K562 (cell line): Measurements from ENCODE around the gene CAPN10. TPM values are rescaled to one million over a fixed set of nuclear protein-coding genes. Genes with fewer than 3 reads are reported as not detected.

ENCODE experiments used
- ATAC-seq: fragments of 200-7000 bp; cut with Tn5 transposase; 3 replicates; pipeline ENCODE4 v1.9.1; 2020; ENCODE audit warnings: moderate library complexity
- BruUV-seq: library from RNA; stranded (reverse); fragments of 400-500 nt; replicated peaks from 2 replicates; lab custom pipeline; 2021; lab: Mats Ljungman, UMichigan
- CTCF ChIA-PET: fragments of 300-600 bp; formaldehyde crosslinking; extraction: SDS; loops from one replicate; lab custom pipeline; 2021; ENCODE audit warnings: low intra/inter-chr PET ratio; lab: Yijun Ruan, JAX
- POLR2A ChIA-PET: fragments of 300-600, 350-650 bp; sonication (Branson Sonifier 250); formaldehyde crosslinking; extraction: SDS; loops from one replicate; lab custom pipeline; 2021; ENCODE audit warnings: antibody characterized with exemption, inconsistent platforms; lab: Yijun Ruan, JAX
- DNase-seq, 4 experiments: peaks; one replicate each; pipeline versions ENCODE4 v3.0.0 to v3.0.0-alpha.2; 2011 to 2018; ENCODE audit warnings: low spot score in 3 of 4, mixed read lengths in 3 of 4; ENCODE audit errors: extremely low read depth in 1 of 4
- FAIRE-seq: peaks from 2 replicates; lab custom pipeline; 2011; peaks lifted over from hg19 to GRCh38; lab: Jason Lieb, UNC
- H2AFZ ChIP-seq: 2 replicates; pipeline ENCODE4 v1.6.0; 2011; ENCODE audit warnings: low read depth, low read length, control low read depth, inconsistent platforms
- H3K27ac ChIP-seq: fragments of 200-600 bp; 3 replicates; pipeline ENCODE4 v1.8.0; 2011; ENCODE audit warnings: low read depth, mild to moderate bottlenecking, control low read depth, inconsistent platforms, low read length, moderate library complexity, mixed read lengths; ENCODE audit errors: extremely low read depth
- H3K27me3 ChIP-seq, 2 experiments: fragments of 300-600 bp in 1 of 2; 2 replicates in 1 of 2; 3 replicates in 1 of 2; pipeline versions ENCODE4 v1.6.0 to v1.8.0; 2011; ENCODE audit warnings: inconsistent platforms in 2 of 2, low read length in 2 of 2, mild to moderate bottlenecking in 1 of 2, mixed read lengths in 1 of 2, moderate library complexity in 1 of 2; ENCODE audit not compliant: control insufficient read depth in 2 of 2, insufficient read depth in 2 of 2
- H3K36me3 ChIP-seq: fragments of 300-600 bp; 3 replicates; pipeline ENCODE4 v1.8.0; 2011; ENCODE audit warnings: mild to moderate bottlenecking, low read length, inconsistent platforms; ENCODE audit not compliant: control insufficient read depth, insufficient read depth
- H3K4me1 ChIP-seq, 2 experiments: fragments of 200-600 bp in 1 of 2; replicated peaks in 1 of 2; 2 replicates in 1 of 2; 3 replicates in 1 of 2; pipeline versions ENCODE4 v1.5.1 to v1.8.0; 2011; ENCODE audit warnings: inconsistent platforms in 2 of 2, low read length in 2 of 2, mild to moderate bottlenecking in 1 of 2, mixed read lengths in 1 of 2, moderate library complexity in 1 of 2; ENCODE audit not compliant: control insufficient read depth in 2 of 2, insufficient read depth in 2 of 2
- H3K4me2 ChIP-seq: 2 replicates; pipeline ENCODE4 v1.6.1; 2011; ENCODE audit warnings: low read length, control low read depth, inconsistent platforms, mixed read lengths; ENCODE audit not compliant: insufficient read depth
- H3K4me3 ChIP-seq: fragments of 200-600 bp; sonication (generic), shearing (Covaris generic); 2 replicates; pipeline ENCODE4 v1.5.1; 2016; ENCODE audit warnings: control low read depth, inconsistent platforms
- H3K79me2 ChIP-seq: fragments of 200-600 bp; 3 replicates; pipeline ENCODE4 v1.8.0; 2011; ENCODE audit warnings: low read length, inconsistent platforms; ENCODE audit not compliant: control insufficient read depth, insufficient read depth
- H3K9ac ChIP-seq, 2 experiments: 2 replicates each; pipeline versions ENCODE4 v1.6.0 to v1.6.1; 2011; ENCODE audit warnings: low read depth in 2 of 2, low read length in 2 of 2, control low read depth in 1 of 2, inconsistent platforms in 1 of 2, mild to moderate bottlenecking in 1 of 2, mixed read lengths in 1 of 2; ENCODE audit not compliant: insufficient read depth in 1 of 2
- H3K9me1 ChIP-seq: one replicate; pipeline ENCODE4 v1.6.0; 2011; ENCODE audit warnings: inconsistent platforms, mild to moderate bottlenecking, low read length, moderate library complexity; ENCODE audit not compliant: control insufficient read depth, insufficient read depth
- H3K9me3 ChIP-seq: replicated peaks from 2 replicates; pipeline ENCODE4 v1.5.1; 2011; ENCODE audit warnings: low read depth, low read length, inconsistent platforms; ENCODE audit not compliant: control insufficient read depth, insufficient read depth
- H4K20me1 ChIP-seq: replicated peaks from 2 replicates; pipeline ENCODE4 v1.6.1; 2011; ENCODE audit warnings: low read length, inconsistent platforms, mixed read lengths; ENCODE audit not compliant: control insufficient read depth, insufficient read depth
- CEBPG ChIP-seq, 3 experiments: fragments of 200-800 bp in 1 of 3; sonication (Bioruptor generic) in 1 of 3; sonication (generic) in 1 of 3; formaldehyde crosslinking in 1 of 3; IDR thresholded peaks in 2 of 3; conservative IDR thresholded peaks in 1 of 3; 2 replicates each; pipeline versions ENCODE4 v1.6.1 to v1.8.0; 2016 to 2022; ENCODE audit warnings: missing compliant biosample characterization in 2 of 3, missing genetic modification characterization in 2 of 3, mild to moderate bottlenecking in 1 of 3, missing genetic modification reagents in 1 of 3
- CHCHD3 ChIP-seq: fragments of 250-450 bp; sonication (Bioruptor Pico); IDR thresholded peaks from 2 replicates; pipeline ENCODE4 v2.1.2; 2022; ENCODE audit warnings: mild to moderate bottlenecking
- DIDO1 ChIP-seq: fragments of 450-650 bp; IDR thresholded peaks from 2 replicates; pipeline ENCODE4 v1.6.1; 2016; ENCODE audit warnings: low read depth, missing biosample characterization, missing genetic modification characterization
- FOXA3 ChIP-seq, 2 experiments: fragments of 450-650 bp in 1 of 2; sonication (generic) in 1 of 2; formaldehyde crosslinking; IDR thresholded peaks in 1 of 2; conservative IDR thresholded peaks in 1 of 2; 2 replicates each; pipeline versions ENCODE4 v1.4.0 to v1.8.0; 2020 to 2022; ENCODE audit warnings: mild to moderate bottlenecking in 2 of 2, missing genetic modification reagents in 1 of 2
- GABPA ChIP-seq: fragments of 200-800 bp; sonication (Bioruptor generic); conservative IDR thresholded peaks from 2 replicates; pipeline ENCODE4 v1.6.1; 2016; ENCODE audit warnings: low read depth, missing genetic modification characterization, missing compliant biosample characterization
- MEIS2 ChIP-seq: fragments of 450-650 bp; IDR thresholded peaks from 2 replicates; pipeline ENCODE4 v1.6.1; 2014; ENCODE audit warnings: mild to moderate bottlenecking; ENCODE audit not compliant: partially characterized antibody
- PYGO2 ChIP-seq: fragments of 450-650 bp; IDR thresholded peaks from 2 replicates; pipeline ENCODE4 v1.6.1; 2016; ENCODE audit warnings: mild to moderate bottlenecking, missing genetic modification characterization, moderate library complexity, missing compliant biosample characterization
- ZNF589 ChIP-seq: fragments of 200-800 bp; sonication (Bioruptor generic); IDR thresholded peaks from 2 replicates; pipeline ENCODE4 v1.6.1; 2016; ENCODE audit warnings: low read depth, missing genetic modification characterization, missing compliant biosample characterization
- ZNF785 ChIP-seq: fragments of 250-450 bp; sonication (Bioruptor Pico); IDR thresholded peaks from 2 replicates; pipeline ENCODE4 v1.4.0; 2020; ENCODE audit warnings: mild to moderate bottlenecking
- WGBS: fragments of 100-300 bp; shearing (Covaris generic); methylation state at CpG from one replicate; pipeline ENCODE4 v1.1.6; 2016; ENCODE audit warnings: low coverage, mixed read lengths; ENCODE audit not compliant: insufficient coverage; ENCODE audit errors: missing lambda C conversion rate; 5-methylcytosine and 5-hydroxymethylcytosine counted together
- in situ Hi-C: fragments of 300-500 bp; cut with MboI; formaldehyde crosslinking; loops from 4 replicates; pipeline ENCODE4 v1.15.0; 2018; ENCODE audit warnings: inconsistent platforms, mixed read lengths
- intact Hi-C: fragments of 100-400 bp; cut with micrococcal nuclease; formaldehyde crosslinking; loops from 2 replicates; pipeline ENCODE4 v1.14.2; 2022
- polyA plus RNA-seq, 8 experiments: library from polyadenylated mRNA; depleted of rRNA in 4 of 8; stranded (reverse) in 5 of 8; unstranded in 3 of 8; fragments of >200 nt; fragmentation: Nextera tagmentation in 2 of 8; fragmentation: Illumina TruSeq in 1 of 8; extraction: Ambion mirVana in 2 of 8; extraction: Trizol in 1 of 8; gene quantifications; 2 replicates each; pipeline versions ENCODE4 v1.2.1 to v1.2.3, GENCODE V29; 2011 to 2014; ENCODE audit warnings: inconsistent platforms in 1 of 8, missing spikeins in 1 of 8
- total RNA-seq, 7 experiments: library from RNA; depleted of rRNA in 6 of 7; stranded (reverse); fragments of >200 nt in 6 of 7; fragmentation: Illumina TruSeq in 2 of 7; extraction: Trizol in 2 of 7; gene quantifications; 2 replicates each; pipeline versions ENCODE4 v1.2.1 to v1.2.3, GENCODE V29; 2011 to 2021; ENCODE audit warnings: low replicate concordance in 1 of 7
- TF ChIP-seq, protein P1 (sequence below), 2 experiments: fragments of 450-650 bp in 1 of 2; sonication (generic) in 1 of 2; formaldehyde crosslinking in 1 of 2; IDR thresholded peaks; 2 replicates each; pipeline versions ENCODE4 v1.7.1 to v1.9.0; 2016 to 2022; ENCODE audit warnings: inconsistent platforms in 1 of 2, mild to moderate bottlenecking in 1 of 2, missing genetic modification reagents in 1 of 2

CAPN10 gene
- total and polyA plus RNA-seq, 9 of the 15 experiments (the other 6 are each of a cell fraction or from before 2014, with no cell fraction given): 0.08 to 26.1 (median 8.4) TPM

DNA sequence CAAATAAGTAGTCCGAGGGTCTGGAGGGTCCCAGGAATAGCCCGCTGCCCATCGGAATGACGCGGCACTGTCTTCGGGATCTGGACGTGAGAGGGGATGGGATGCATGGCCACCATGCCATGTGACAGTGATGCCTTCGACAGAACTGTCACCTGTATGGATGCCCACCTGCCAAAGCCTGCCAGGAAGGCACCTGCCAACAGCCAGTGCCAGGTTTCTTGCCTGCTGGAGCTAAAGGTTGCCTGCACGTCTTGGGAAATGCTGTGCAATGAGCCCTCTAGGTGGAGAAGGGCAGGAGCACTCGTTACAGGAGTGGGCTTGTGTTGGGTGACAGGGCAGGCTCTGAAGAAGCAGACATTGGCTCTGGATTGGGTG, 59.3 kb downstream of the CAPN10 start (continued):
- no peak for TF ChIP-seq DIDO1 (tag)
- no peak for TF ChIP-seq ZNF785 (CRISPR knock-in tag)
- TF ChIP-seq PYGO2 (tag): no peak

DNA sequence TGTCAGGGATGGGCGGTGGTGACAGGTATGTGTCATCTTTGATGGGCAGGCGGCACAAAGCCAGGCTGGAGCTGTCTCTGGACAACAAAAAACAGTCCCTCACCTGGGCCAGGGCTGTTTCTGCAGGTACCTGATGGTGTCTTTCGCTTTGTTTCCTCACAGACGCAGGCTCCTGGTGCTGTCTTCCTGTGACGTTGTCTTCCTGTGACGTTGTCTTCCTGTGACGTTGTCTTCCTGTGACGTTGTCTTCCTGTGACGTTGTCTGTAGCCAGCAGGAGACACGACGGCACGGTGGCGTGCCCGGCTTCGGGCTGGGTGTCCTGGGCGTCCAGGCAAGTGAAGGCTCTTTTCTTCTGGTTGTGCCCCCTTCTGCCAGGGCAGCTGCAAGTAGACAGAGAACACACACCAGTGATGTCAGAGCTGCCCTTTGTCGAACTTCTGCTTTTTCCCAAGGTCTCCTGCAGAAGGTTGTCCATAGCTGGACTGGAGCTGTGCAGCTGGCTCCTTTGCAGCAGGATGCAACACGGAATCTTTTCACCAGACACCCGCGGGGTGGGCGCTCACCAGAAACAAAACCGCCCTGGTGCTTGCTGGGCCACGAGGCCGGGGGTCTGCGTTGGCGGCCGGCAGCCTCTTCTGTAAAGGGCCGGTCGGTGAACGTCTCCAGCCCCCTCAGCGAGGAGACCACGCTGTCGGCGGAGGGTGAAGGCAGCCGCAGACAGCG, 59.8 kb downstream of the CAPN10 start:
- in situ Hi-C loops (no loop called here), intact Hi-C loops (no loop called here)
- no peak overlapping the region for H3K27ac ChIP-seq
- no peaks in the 10 kb centered on the region for H3K79me2 ChIP-seq
- peaks cover 0 to 7% of the 10 kb centered on the region in 2 experiments; a peak in 1 of 5 replicates for H3K4me1 ChIP-seq
- H2AFZ ChIP-seq: no peak overlapping the region
- no peaks in the 10 kb centered on the region for H4K20me1 ChIP-seq
- H3K36me3 ChIP-seq: no peaks in the 10 kb centered on the region
- no peak overlapping the region for H3K9ac ChIP-seq
- peak overlapping the region; percentile 21; the same call in 1 of the 2 replicates for H3K4me2 ChIP-seq
- WGBS: 5% methylated on average over 18 of the region's 36 CpGs
- H3K4me3 ChIP-seq: no peak overlapping the region
- H3K27me3 ChIP-seq: peaks cover 12 to 67% of the 10 kb centered on the region in 2 experiments; a peak in 4 of 5 replicates
- no peaks in the 10 kb centered on the region for H3K9me3 ChIP-seq
- DNase-seq (peak in 1 of 4 experiments; percentile 2), FAIRE-seq (no peak), ATAC-seq (no peak)
- BruUV-seq: no TSS peak
- CTCF ChIA-PET: no interaction called here
- POLR2A ChIA-PET: no interaction called here
- H3K9me1 ChIP-seq: no peaks in the 10 kb centered on the region
- no peak for TF ChIP-seq CEBPG (CRISPR knock-in tag; IDR thresholded peaks at IDR 0.05)
- TF ChIP-seq CEBPG (tag; conservative IDR thresholded peaks at IDR 0.05 in 1 of 2, IDR thresholded peaks at IDR 0.05 in 1 of 2): no peak
- peak; percentile 16 for TF ChIP-seq MEIS2
- TF ChIP-seq FOXA3 (CRISPR knock-in tag; conservative IDR thresholded peaks at IDR 0.05 in 1 of 2, IDR thresholded peaks at IDR 0.05 in 1 of 2): no peak
- TF ChIP-seq CHCHD3 (CRISPR knock-in tag): no peak
- TF ChIP-seq ZNF589 (CRISPR knock-in tag): no peak
- peak; percentile 70 for TF ChIP-seq GABPA (tag)
- TF ChIP-seq, protein P1, sequence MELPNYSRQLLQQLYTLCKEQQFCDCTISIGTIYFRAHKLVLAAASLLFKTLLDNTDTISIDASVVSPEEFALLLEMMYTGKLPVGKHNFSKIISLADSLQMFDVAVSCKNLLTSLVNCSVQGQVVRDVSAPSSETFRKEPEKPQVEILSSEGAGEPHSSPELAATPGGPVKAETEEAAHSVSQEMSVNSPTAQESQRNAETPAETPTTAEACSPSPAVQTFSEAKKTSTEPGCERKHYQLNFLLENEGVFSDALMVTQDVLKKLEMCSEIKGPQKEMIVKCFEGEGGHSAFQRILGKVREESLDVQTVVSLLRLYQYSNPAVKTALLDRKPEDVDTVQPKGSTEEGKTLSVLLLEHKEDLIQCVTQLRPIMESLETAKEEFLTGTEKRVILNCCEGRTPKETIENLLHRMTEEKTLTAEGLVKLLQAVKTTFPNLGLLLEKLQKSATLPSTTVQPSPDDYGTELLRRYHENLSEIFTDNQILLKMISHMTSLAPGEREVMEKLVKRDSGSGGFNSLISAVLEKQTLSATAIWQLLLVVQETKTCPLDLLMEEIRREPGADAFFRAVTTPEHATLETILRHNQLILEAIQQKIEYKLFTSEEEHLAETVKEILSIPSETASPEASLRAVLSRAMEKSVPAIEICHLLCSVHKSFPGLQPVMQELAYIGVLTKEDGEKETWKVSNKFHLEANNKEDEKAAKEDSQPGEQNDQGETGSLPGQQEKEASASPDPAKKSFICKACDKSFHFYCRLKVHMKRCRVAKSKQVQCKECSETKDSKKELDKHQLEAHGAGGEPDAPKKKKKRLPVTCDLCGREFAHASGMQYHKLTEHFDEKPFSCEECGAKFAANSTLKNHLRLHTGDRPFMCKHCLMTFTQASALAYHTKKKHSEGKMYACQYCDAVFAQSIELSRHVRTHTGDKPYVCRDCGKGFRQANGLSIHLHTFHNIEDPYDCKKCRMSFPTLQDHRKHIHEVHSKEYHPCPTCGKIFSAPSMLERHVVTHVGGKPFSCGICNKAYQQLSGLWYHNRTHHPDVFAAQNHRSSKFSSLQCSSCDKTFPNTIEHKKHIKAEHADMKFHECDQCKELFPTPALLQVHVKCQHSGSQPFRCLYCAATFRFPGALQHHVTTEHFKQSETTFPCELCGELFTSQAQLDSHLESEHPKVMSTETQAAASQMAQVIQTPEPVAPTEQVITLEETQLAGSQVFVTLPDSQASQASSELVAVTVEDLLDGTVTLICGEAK (IDR thresholded peaks at IDR 0.05): peak; percentile 45; the same call in 1 of the 2 replicates
- TF ChIP-seq, protein P1 (CRISPR knock-in tag; IDR thresholded peaks at IDR 0.05): no peak
